Measurements from ENCODE around the gene PDE8B.

PDE8B gene

GRCh38 chr5:77418601-77419581 lies 208.4 kb downstream of the PDE8B start:
- no peak for DNase-seq

- no peak for DNase-seq
Observed at GRCh38 chr5:77419644-77420582, 209.4 kb downstream of the PDE8B start.

GRCh38 chr5:77420940-77421339 lies 210.5 kb downstream of the PDE8B start:
- DNase-seq, result no peak

- no peak for DNase-seq
Observed at GRCh38 chr5:77423022-77423750, 212.7 kb downstream of the PDE8B start.

- DNase-seq, result no peak
Observed at GRCh38 chr5:77424921-77425320, 214.4 kb downstream of the PDE8B start.

GRCh38 chr5:77425420-77425819 lies 214.9 kb downstream of the PDE8B start:
- no peak for DNase-seq

GRCh38 chr5:77425998-77426659 lies 215.6 kb downstream of the PDE8B start:
- DNase-seq, result no peak

- DNase-seq, result no peak
Observed at GRCh38 chr5:77426670-77427069, 216.2 kb downstream of the PDE8B start.

GRCh38 chr5:77427998-77428397 lies 217.5 kb downstream of the PDE8B start:
- DNase-seq, result no peak

- DNase-seq, result no peak
Observed at GRCh38 chr5:77428526-77428925, 218.0 kb downstream of the PDE8B start.

GRCh38 chr5:77430726-77431125 lies 220.2 kb downstream of the PDE8B start:
- DNase-seq, result no peak

GRCh38 chr5:77431286-77431685 lies 220.8 kb downstream of the PDE8B start:
- no peak for DNase-seq

GRCh38 chr5:77431719-77432118 lies 221.2 kb downstream of the PDE8B start:
- no peak for DNase-seq

GRCh38 chr5:77437194-77437593 lies 226.7 kb downstream of the PDE8B start:
- DNase-seq, result no peak

GRCh38 chr5:77438071-77438470 lies 227.6 kb downstream of the PDE8B start:
- no peak for DNase-seq

GRCh38 chr5:77443670-77444069 lies 233.2 kb downstream of the PDE8B start:
- no peak for DNase-seq

GRCh38 chr5:77444356-77444755 lies 233.9 kb downstream of the PDE8B start:
- DNase-seq, result no peak

- DNase-seq, result no peak
Observed at GRCh38 chr5:77448831-77449230, 238.4 kb downstream of the PDE8B start.

- peak; percentile 70 to 74 for DNase-seq
Observed at GRCh38 chr5:77449277-77449676, 238.8 kb downstream of the PDE8B start.

- DNase-seq, result no peak
Observed at GRCh38 chr5:77449981-77450380, 239.5 kb downstream of the PDE8B start.

- DNase-seq, result no peak
Observed at GRCh38 chr5:77452351-77452750, 241.9 kb downstream of the PDE8B start.

GRCh38 chr5:77454123-77454522 lies 243.6 kb downstream of the PDE8B start:
- DNase-seq, result no peak

All from AML-193 (cell line).